HepG2 (cell line): ENCODE measurements around the gene IGSF21. TPM values are rescaled to one million over a fixed set of nuclear protein-coding genes. Genes with fewer than 3 reads are reported as not detected.
A peak's percentile ranks its signal among the peaks of the same experiment; 100 is the strongest.

Source experiments
- ATAC-seq: fragments of 200-7000 bp; cut with Tn5 transposase; 3 replicates; pipeline ENCODE4 v1.9.1; 2020; ENCODE audit warnings: mild to moderate bottlenecking, moderate library complexity
- BruUV-seq: library from RNA; stranded (reverse); fragments of 400-500 nt; replicated peaks from 2 replicates; lab custom pipeline; 2021; lab: Mats Ljungman, UMichigan
- CTCF ChIA-PET: fragments of 300-600 bp; formaldehyde crosslinking; extraction: SDS; loops from one replicate; lab custom pipeline; 2021; ENCODE audit warnings: low total read pairs, inconsistent platforms, low intra/inter-chr PET ratio; lab: Yijun Ruan, JAX
- POLR2A ChIA-PET: fragments of 350-600 bp; sonication (Branson Sonifier 250); formaldehyde crosslinking; loops from one replicate; lab custom pipeline; 2020; ENCODE audit warnings: antibody characterized with exemption, inconsistent platforms; lab: Yijun Ruan, JAX
- DNase-seq: peaks from one replicate; pipeline ENCODE4 v3.0.0-alpha.2; 2015; ENCODE audit warnings: low spot score
- FAIRE-seq: peaks from 3 replicates; lab custom pipeline; 2011; peaks lifted over from hg19 to GRCh38; lab: Jason Lieb, UNC
- H2AFZ ChIP-seq: one replicate; pipeline ENCODE4 v1.6.1; 2011; ENCODE audit warnings: low read length, inconsistent platforms
- H3K27ac ChIP-seq: fragments of 300-600 bp; 3 replicates; pipeline ENCODE4 v1.8.0; 2011; ENCODE audit warnings: mixed run types, mild to moderate bottlenecking, mixed read lengths, low read length, inconsistent platforms; ENCODE audit not compliant: insufficient read depth; ENCODE audit errors: extremely low read length
- H3K27me3 ChIP-seq, 2 experiments: fragments of 200-600 bp in 1 of 2; 2 replicates in 1 of 2; 3 replicates in 1 of 2; pipeline versions ENCODE4 v1.6.0 to v1.8.0; 2011; ENCODE audit warnings: low read length in 2 of 2, mild to moderate bottlenecking in 2 of 2, moderate library complexity in 2 of 2, inconsistent platforms in 1 of 2; ENCODE audit not compliant: insufficient read depth in 2 of 2, control insufficient read depth in 1 of 2
- H3K36me3 ChIP-seq, 2 experiments: fragments of 200-600 bp in 1 of 2; replicated peaks in 1 of 2; 2 replicates in 1 of 2; 3 replicates in 1 of 2; pipeline versions ENCODE4 v1.5.1 to v1.8.0; 2011; ENCODE audit warnings: low read length in 2 of 2, inconsistent platforms in 1 of 2; ENCODE audit not compliant: insufficient read depth in 2 of 2, control insufficient read depth in 1 of 2
- H3K4me1 ChIP-seq: 2 replicates; pipeline ENCODE4 v1.5.1; 2012; ENCODE audit warnings: low read length, inconsistent platforms; ENCODE audit not compliant: insufficient read depth
- H3K4me2 ChIP-seq: 2 replicates; pipeline ENCODE4 v1.6.0; 2011; ENCODE audit warnings: low read depth, low read length, inconsistent platforms
- H3K4me3 ChIP-seq, 3 experiments: fragments of 200-600 bp in 1 of 3; sonication (generic), shearing (Covaris generic) in 1 of 3; replicated peaks in 1 of 3; 2 replicates each; pipeline ENCODE4 v1.5.1; 2011 to 2016; ENCODE audit warnings: low read length in 3 of 3, inconsistent platforms in 2 of 3, low read depth in 2 of 3, mild to moderate bottlenecking in 2 of 3, control low read depth in 1 of 3, mixed read lengths in 1 of 3; ENCODE audit not compliant: insufficient read depth in 1 of 3
- H3K79me2 ChIP-seq: one replicate; pipeline ENCODE4 v1.6.1; 2011; ENCODE audit warnings: low read length, inconsistent platforms; ENCODE audit not compliant: insufficient read depth
- H3K9ac ChIP-seq: 2 replicates; pipeline ENCODE4 v1.6.0; 2011; ENCODE audit warnings: mild to moderate bottlenecking, low read depth, low read length, inconsistent platforms; ENCODE audit not compliant: insufficient read depth
- H3K9me3 ChIP-seq: 2 replicates; pipeline ENCODE4 v1.5.1; 2012; ENCODE audit warnings: mild to moderate bottlenecking, low read length
- H4K20me1 ChIP-seq: 2 replicates; pipeline ENCODE4 v1.6.0; 2011; ENCODE audit warnings: inconsistent platforms, mild to moderate bottlenecking, low read length, moderate library complexity; ENCODE audit not compliant: insufficient read depth
- MAFF ChIP-seq: IDR thresholded peaks from 2 replicates; pipeline ENCODE4 v1.6.1; 2011; ENCODE audit warnings: low read depth, low read length, improper control_type of control experiment
- MAFK ChIP-seq, 2 experiments: IDR thresholded peaks in 1 of 2; conservative IDR thresholded peaks in 1 of 2; 2 replicates each; pipeline ENCODE4 v1.6.1; 2011; ENCODE audit warnings: improper control_type of control experiment in 2 of 2, low read length in 2 of 2
- NPAS2 ChIP-seq: sonication (generic); formaldehyde crosslinking; IDR thresholded peaks from 2 replicates; pipeline ENCODE4 v1.8.0; 2022; ENCODE audit warnings: mild to moderate bottlenecking, missing genetic modification reagents, borderline replicate concordance
- WGBS: methylation state at CpG from one replicate; pipeline ENCODE4 v1.1.6; 2017; ENCODE audit warnings: low lambda C conversion rate; 5-methylcytosine and 5-hydroxymethylcytosine counted together
- in situ Hi-C: cut with HindIII; loops from 2 replicates; pipeline ENCODE4 v1.10.0; 2017; ENCODE audit warnings: low pct_unique_long_range_greater_than_20kb; ENCODE audit not compliant: extremely low pct_ligation_motif_present
- intact Hi-C: fragments of 100-400 bp; cut with micrococcal nuclease; formaldehyde crosslinking; loops from one replicate; pipeline ENCODE4 v1.10.0; 2022; ENCODE audit not compliant: unreplicated experiment
- polyA plus RNA-seq, 8 experiments: library from polyadenylated mRNA; depleted of rRNA in 3 of 8; stranded (reverse) in 7 of 8; unstranded in 1 of 8; fragments of >200 nt; fragmentation: Illumina TruSeq in 4 of 8; extraction: Trizol in 4 of 8; gene quantifications; 2 replicates each; pipeline versions ENCODE4 v1.2.1 to v1.2.3, GENCODE V29; 2011 to 2016; ENCODE audit warnings: low read depth in 4 of 8, missing spikeins in 1 of 8, mixed read lengths in 1 of 8; ENCODE audit not compliant: insufficient read depth in 1 of 8
- total RNA-seq, 5 experiments: library from RNA; depleted of rRNA; stranded (reverse); fragments of >200 nt; fragmentation: Illumina TruSeq; extraction: Trizol; gene quantifications; 2 replicates each; pipeline ENCODE4 v1.2.3, GENCODE V29; 2016; ENCODE audit warnings: low read depth in 1 of 5
- TF ChIP-seq, protein P1 (sequence below): sonication (generic); formaldehyde crosslinking; IDR thresholded peaks from 2 replicates; pipeline ENCODE4 v1.4.0; 2020; ENCODE audit warnings: missing genetic modification reagents, mild to moderate bottlenecking, borderline replicate concordance

Gene IGSF21
- total and polyA plus RNA-seq, 2 of the 13 experiments (the other 11 are each of a cell fraction or from before 2014, with no cell fraction given): not detected

DNA sequence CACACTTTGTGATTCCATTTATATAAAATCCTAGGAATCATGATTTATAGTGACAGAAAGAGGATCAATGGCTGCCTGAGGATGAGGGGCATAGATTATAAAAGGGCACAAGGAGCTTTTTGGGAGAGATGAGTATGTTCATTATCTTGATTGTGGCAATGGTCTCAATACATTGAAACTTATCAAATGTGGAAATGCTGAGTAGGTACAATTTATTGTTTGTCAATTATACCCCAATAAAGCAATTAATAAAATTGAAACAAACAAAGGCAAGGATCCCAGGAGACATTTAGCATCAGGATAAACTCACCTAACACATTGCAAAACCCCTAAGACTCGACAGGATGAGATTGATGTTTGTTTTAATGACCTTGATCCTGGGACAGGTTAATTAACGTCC lies 220.1 kb downstream of the IGSF21 start:
- Histone ChIP-seq H3K79me2 (no peaks in the 10 kb centered on the region), H3K27me3 (peaks cover 0 to 8% of the 10 kb centered on the region in 2 experiments; a peak in 1 of 5 replicates), H3K36me3 (no peaks in the 10 kb centered on the region), H3K9ac (no peak overlapping the region), H2AFZ (no peak overlapping the region), H3K4me3 (no peak overlapping the region), H3K4me1 (no peaks in the 10 kb centered on the region; the same call in 1 of the 2 replicates), H3K9me3 (no peaks in the 10 kb centered on the region), H4K20me1 (no peaks in the 10 kb centered on the region), H3K27ac (no peak overlapping the region), H3K4me2 (no peak overlapping the region)
- CTCF ChIA-PET: no interaction called here
- intact Hi-C loops (no loop called here), in situ Hi-C loops (no loop called here)
- ATAC-seq (no peak), DNase-seq (no peak), FAIRE-seq (no peak)
- WGBS: 0% methylated on average over 2 of the region's 2 CpGs
- BruUV-seq: no TSS peak
- TF ChIP-seq NPAS2 (CRISPR knock-in tag) (no peak), MAFK (conservative IDR thresholded peaks at IDR 0.05 in 1 of 2, IDR thresholded peaks at IDR 0.05 in 1 of 2; ENCODE audit: low read length in 2 of 2) (peak; percentile 48 to 79; a peak in 3 of 4 replicates), MAFF (peak; percentile 57)
- POLR2A ChIA-PET: no interaction called here

DNA sequence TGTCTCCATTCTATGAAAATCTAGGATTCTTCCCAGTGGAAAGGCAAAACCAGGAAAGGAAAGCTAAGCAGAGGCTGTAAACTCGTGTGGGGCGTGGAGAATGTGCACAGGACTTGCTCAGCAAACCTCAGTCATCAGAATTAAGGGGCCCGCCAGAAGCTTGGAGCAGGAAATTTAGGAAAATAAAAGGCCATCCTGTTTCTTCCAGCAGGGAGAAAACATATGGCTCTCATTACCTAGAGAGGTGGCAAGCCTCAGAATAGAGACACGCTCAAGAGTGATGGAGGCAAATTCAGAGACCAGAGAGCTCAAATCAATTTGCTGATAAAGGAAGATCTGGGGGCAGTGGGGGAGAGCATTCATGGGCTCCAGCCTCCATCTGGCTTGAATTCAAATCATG lies 221.2 kb downstream of the IGSF21 start:
- Histone ChIP-seq H3K79me2 (no peaks in the 10 kb centered on the region), H3K4me3 (no peak overlapping the region), H4K20me1 (no peaks in the 10 kb centered on the region), H3K4me2 (no peak overlapping the region), H3K27me3 (peaks cover 0 to 16% of the 10 kb centered on the region in 2 experiments; a peak in 1 of 5 replicates)
- no peak for DNase-seq
- no peak for ATAC-seq
- BruUV-seq: no TSS peak
- TF ChIP-seq, protein P1, sequence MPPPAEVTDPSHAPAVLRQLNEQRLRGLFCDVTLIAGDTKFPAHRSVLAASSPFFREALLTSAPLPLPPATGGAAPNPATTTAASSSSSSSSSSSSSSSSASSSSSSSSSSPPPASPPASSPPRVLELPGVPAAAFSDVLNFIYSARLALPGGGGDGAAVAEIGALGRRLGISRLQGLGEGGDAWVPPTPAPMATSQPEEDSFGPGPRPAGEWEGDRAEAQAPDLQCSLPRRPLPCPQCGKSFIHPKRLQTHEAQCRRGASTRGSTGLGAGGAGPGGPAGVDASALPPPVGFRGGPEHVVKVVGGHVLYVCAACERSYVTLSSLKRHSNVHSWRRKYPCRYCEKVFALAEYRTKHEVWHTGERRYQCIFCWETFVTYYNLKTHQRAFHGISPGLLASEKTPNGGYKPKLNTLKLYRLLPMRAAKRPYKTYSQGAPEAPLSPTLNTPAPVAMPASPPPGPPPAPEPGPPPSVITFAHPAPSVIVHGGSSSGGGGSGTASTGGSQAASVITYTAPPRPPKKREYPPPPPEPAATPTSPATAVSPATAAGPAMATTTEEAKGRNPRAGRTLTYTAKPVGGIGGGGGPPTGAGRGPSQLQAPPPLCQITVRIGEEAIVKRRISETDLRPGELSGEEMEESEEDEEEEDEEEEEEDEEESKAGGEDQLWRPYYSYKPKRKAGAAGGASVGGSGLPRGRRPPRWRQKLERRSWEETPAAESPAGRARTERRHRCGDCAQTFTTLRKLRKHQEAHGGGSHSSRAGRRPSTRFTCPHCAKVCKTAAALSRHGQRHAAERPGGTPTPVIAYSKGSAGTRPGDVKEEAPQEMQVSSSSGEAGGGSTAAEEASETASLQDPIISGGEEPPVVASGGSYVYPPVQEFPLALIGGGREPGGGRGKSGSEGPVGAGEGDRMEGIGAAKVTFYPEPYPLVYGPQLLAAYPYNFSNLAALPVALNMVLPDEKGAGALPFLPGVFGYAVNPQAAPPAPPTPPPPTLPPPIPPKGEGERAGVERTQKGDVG: no peak
- TF ChIP-seq, all 625 proteins: peak for 0
- Histone ChIP-seq H3K27ac (no peak overlapping the region), H2AFZ (no peak overlapping the region), H3K36me3 (no peaks in the 10 kb centered on the region), H3K9me3 (no peaks in the 10 kb centered on the region), H3K4me1 (no peaks in the 10 kb centered on the region), H3K9ac (no peak overlapping the region)
- FAIRE-seq: no peak
- CTCF ChIA-PET: no interaction called here
- POLR2A ChIA-PET: no interaction called here
- intact Hi-C loops: no loop called here
- 18% methylated on average over 4 of the region's 4 CpGs for WGBS
- in situ Hi-C loops: no loop called here
